K562 (cell line): ENCODE measurements around the gene MAST4.

Source experiments
- CREM ChIP-seq: IDR thresholded peaks from 2 replicates; pipeline ENCODE4 v1.6.1; 2014; ENCODE audit warnings: antibody characterized with exemption, low read depth
- ZNF24 ChIP-seq: fragments of 450-650 bp; IDR thresholded peaks from 2 replicates; pipeline ENCODE4 v1.6.1; 2016
- TF ChIP-seq, protein P1 (sequence below): IDR thresholded peaks from 3 replicates; pipeline ENCODE4 v1.6.1; 2011; ENCODE audit warnings: borderline replicate concordance, mild to moderate bottlenecking; ENCODE audit not compliant: insufficient read length, insufficient read depth
- TF ChIP-seq, protein P2 (sequence below): fragments of 250-450 bp; sonication (Bioruptor Pico); IDR thresholded peaks from 2 replicates; pipeline ENCODE4 v1.5.0; 2020; ENCODE audit warnings: mild to moderate bottlenecking, borderline replicate concordance

DNA sequence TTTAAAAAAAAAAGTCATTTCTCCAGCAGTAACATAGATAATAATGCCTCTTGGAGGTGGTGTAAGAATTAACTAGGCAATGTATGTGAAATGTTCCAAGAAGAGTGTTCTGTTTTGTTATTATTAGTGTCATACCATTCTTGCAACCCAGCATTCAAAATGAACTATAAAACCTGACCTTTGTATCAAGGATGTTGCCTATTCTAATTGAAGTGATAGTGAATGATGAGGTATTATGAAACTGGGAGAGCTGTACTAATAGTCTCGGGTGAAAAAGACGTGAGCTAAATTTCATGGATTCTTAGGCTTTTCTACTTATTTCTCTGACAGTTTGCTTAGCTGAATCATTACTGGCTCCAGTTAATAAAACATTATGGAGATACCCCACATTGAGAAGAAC lies 375.8 kb downstream of the MAST4 start:
- TF ChIP-seq ZNF24 = no peak
- TF ChIP-seq, protein P1, sequence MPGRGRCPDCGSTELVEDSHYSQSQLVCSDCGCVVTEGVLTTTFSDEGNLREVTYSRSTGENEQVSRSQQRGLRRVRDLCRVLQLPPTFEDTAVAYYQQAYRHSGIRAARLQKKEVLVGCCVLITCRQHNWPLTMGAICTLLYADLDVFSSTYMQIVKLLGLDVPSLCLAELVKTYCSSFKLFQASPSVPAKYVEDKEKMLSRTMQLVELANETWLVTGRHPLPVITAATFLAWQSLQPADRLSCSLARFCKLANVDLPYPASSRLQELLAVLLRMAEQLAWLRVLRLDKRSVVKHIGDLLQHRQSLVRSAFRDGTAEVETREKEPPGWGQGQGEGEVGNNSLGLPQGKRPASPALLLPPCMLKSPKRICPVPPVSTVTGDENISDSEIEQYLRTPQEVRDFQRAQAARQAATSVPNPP = no peak
- TF ChIP-seq, protein P2, sequence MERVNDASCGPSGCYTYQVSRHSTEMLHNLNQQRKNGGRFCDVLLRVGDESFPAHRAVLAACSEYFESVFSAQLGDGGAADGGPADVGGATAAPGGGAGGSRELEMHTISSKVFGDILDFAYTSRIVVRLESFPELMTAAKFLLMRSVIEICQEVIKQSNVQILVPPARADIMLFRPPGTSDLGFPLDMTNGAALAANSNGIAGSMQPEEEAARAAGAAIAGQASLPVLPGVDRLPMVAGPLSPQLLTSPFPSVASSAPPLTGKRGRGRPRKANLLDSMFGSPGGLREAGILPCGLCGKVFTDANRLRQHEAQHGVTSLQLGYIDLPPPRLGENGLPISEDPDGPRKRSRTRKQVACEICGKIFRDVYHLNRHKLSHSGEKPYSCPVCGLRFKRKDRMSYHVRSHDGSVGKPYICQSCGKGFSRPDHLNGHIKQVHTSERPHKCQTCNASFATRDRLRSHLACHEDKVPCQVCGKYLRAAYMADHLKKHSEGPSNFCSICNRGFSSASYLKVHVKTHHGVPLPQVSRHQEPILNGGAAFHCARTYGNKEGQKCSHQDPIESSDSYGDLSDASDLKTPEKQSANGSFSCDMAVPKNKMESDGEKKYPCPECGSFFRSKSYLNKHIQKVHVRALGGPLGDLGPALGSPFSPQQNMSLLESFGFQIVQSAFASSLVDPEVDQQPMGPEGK (CRISPR knock-in tag) = no peak
- no peak for TF ChIP-seq CREM
